Body of pancreas (tissue), 4 donors: ENCODE results near the gene PLCD3.
A peak's percentile ranks its signal among the peaks of the same experiment; 100 is the strongest.

Source experiments
- POLR2A ChIP-seq, 3 donors: fragments of 450-650 bp; IDR thresholded peaks; one replicate each; pipeline ENCODE4 v1.6.1; 2016; ENCODE audit warnings: antibody characterized with exemption in 3 of 3, mild to moderate bottlenecking in 2 of 3
- TF ChIP-seq, protein P1 (sequence below), 7 experiments: fragments of 450-650 bp in 4 of 7; fragments of 200-600 bp in 3 of 7; sonication (generic) in 3 of 7; IDR thresholded peaks; one replicate each; pipeline ENCODE4 v1.5.1; 2016 to 2019; ENCODE audit warnings: antibody characterized with exemption in 7 of 7

DNA sequence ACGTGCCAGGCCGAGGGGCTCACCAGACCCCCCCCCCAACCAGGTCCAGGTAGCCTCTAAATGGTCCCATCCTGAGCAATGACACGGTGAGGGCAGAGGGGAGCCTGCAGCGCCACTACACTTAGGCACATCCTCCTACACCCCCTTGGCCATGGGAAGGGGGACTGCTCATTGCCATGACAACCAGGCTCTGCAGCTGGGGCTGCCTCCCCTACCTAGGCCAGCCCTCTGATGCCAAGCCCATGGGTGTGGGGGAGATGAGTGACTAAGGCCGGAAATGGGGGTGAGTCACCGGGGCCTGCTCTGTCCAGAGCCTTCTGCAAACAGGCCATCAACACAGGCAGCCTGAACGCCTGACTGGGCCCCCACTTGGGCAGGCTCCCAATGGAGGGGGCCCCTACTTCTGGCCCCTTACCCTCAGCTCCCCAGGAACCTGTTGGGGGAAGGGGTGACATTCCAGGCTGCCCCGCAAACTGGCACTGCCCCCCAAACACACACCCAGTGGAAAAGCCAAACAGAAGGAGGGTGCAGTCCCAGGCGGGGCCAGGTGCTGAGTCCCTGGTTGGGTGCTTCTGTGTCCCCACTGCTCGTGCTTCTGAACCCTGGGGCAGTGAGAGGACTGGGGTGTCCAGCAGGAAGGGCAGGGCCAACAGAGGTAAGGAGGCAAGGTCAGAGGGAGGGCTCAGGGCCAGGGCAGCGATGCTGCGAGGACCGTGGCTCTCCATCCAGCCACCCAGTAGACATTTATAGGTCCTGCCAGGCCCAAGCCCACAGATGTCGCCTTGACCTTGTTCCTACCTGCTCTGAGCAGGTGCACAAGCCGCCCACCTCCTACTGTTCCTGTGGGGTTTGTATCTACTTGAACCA lies 8.2 kb downstream of the PLCD3 start:
- peak in 1 of 3 donors; percentile 2 for TF ChIP-seq POLR2A (IDR thresholded peaks at IDR 0.05)
- TF ChIP-seq, protein P1, sequence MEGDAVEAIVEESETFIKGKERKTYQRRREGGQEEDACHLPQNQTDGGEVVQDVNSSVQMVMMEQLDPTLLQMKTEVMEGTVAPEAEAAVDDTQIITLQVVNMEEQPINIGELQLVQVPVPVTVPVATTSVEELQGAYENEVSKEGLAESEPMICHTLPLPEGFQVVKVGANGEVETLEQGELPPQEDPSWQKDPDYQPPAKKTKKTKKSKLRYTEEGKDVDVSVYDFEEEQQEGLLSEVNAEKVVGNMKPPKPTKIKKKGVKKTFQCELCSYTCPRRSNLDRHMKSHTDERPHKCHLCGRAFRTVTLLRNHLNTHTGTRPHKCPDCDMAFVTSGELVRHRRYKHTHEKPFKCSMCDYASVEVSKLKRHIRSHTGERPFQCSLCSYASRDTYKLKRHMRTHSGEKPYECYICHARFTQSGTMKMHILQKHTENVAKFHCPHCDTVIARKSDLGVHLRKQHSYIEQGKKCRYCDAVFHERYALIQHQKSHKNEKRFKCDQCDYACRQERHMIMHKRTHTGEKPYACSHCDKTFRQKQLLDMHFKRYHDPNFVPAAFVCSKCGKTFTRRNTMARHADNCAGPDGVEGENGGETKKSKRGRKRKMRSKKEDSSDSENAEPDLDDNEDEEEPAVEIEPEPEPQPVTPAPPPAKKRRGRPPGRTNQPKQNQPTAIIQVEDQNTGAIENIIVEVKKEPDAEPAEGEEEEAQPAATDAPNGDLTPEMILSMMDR (IDR thresholded peaks at IDR 0.05) = no peak
